T-helper 2 cell treated with Interferon-gamma antibody and Interleukin-4, amounts not matched to agents 5 μg/mL and 100 μg/mL, for 36 hours (primary cell): ENCODE data around the gene SYT3.
"Not testable (repeated sequence)": the region's sequence is repeated elsewhere in the genome, so short reads cannot be mapped to it uniquely, and the experiment has no call there.

Source experiments
- DNase-seq: peaks from one replicate; pipeline ENCODE4 v3.0.0; 2021; ENCODE audit warnings: low spot score
- H3K27ac Mint-ChIP-seq: one replicate; pipeline ENCODE4 v1.8.0; 2021; ENCODE audit warnings: mild to moderate bottlenecking, mixed read lengths
- H3K27me3 Mint-ChIP-seq: one replicate; pipeline ENCODE4 v1.8.0; 2021; ENCODE audit warnings: low read depth, mixed read lengths
- H3K36me3 Mint-ChIP-seq: one replicate; pipeline ENCODE4 v1.8.0; 2021; ENCODE audit warnings: low read depth, mixed read lengths
- H3K4me1 Mint-ChIP-seq: one replicate; pipeline ENCODE4 v1.8.0; 2021; ENCODE audit warnings: low read depth, mixed read lengths
- H3K4me3 Mint-ChIP-seq: one replicate; pipeline ENCODE4 v1.8.0; 2022; ENCODE audit warnings: mild to moderate bottlenecking, moderate library complexity, mixed read lengths
- H3K9me3 Mint-ChIP-seq: one replicate; pipeline ENCODE4 v1.8.0; 2021; ENCODE audit warnings: mixed read lengths

The SYT3 gene

GRCh38 chr19:50633973-50634372, 5.7 kb downstream of the SYT3 start:
- Mint-ChIP-seq H3K27ac (no peak overlapping the region), H3K4me3 (no peak overlapping the region), H3K4me1 (no peaks in the 10 kb centered on the region), H3K36me3 (no peaks in the 10 kb centered on the region), H3K9me3 (peaks cover 17% of the 10 kb centered on the region), H3K27me3 (peaks cover 24% of the 10 kb centered on the region)
- DNase-seq = no peak

GRCh38 chr19:50633359-50633758, 6.3 kb downstream of the SYT3 start:
- H3K9me3 Mint-ChIP-seq = peaks cover 17% of the 10 kb centered on the region
- H3K27me3 Mint-ChIP-seq = peaks cover 18% of the 10 kb centered on the region
- no peak overlapping the region for H3K4me3 Mint-ChIP-seq
- H3K4me1 Mint-ChIP-seq = no peaks in the 10 kb centered on the region
- no peaks in the 10 kb centered on the region for H3K36me3 Mint-ChIP-seq
- no peak overlapping the region for H3K27ac Mint-ChIP-seq
- no peak for DNase-seq

DNA sequence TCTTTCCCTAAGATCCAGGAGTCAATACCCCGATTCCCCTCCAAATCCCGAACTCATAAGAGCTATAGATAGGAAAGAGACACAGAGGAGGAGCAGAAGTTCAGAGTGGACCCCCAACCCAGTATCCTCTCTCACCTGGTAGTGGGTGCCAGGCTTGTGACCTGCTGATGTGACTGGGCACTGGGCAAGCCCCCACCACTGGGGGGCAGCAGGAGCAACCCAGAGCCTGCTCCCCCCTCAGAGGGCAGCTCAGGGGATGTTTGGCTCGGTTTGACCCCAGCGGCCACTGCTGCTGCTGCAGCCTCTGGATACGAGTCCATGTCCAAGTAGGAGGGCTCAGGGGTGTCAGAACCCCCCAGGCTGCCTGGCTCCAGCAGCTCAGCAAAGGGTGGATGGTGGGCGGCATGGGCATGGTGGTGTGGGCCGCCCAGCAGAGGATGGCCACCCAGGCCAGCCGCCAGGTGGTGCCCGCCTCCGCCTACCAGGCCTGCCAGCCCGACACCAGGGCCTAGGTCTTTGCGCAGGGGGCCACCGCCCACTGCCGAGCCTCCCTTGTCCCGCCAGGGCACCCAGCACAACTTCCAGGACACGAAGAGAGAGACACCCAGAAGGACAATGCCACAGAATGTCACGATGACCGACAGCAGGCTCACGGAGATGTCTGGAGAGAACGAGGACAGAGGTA, 7.4 kb downstream of the SYT3 start:
- DNase-seq = no peak
- Mint-ChIP-seq H3K4me1 (no peaks in the 10 kb centered on the region), H3K36me3 (no peaks in the 10 kb centered on the region), H3K27ac (no peak overlapping the region), H3K9me3 (peaks cover 17% of the 10 kb centered on the region), H3K27me3 (peaks cover 8% of the 10 kb centered on the region), H3K4me3 (no peak overlapping the region)

GRCh38 chr19:50629801-50630200, 9.9 kb downstream of the SYT3 start:
- no peaks in the 10 kb centered on the region for H3K36me3 Mint-ChIP-seq

GRCh38 chr19:50629194-50629593, 10.5 kb downstream of the SYT3 start:
- Mint-ChIP-seq H3K36me3 (no peaks in the 10 kb centered on the region), H3K27ac (no peak overlapping the region), H3K27me3 (no peaks in the 10 kb centered on the region), H3K4me3 (no peak overlapping the region), H3K9me3 (peaks cover 11% of the 10 kb centered on the region), H3K4me1 (no peaks in the 10 kb centered on the region)
- DNase-seq = no peak

More at GRCh38 chr19:50629801-50630200, 9.9 kb downstream of the SYT3 start:
- Mint-ChIP-seq H3K9me3 (peaks cover 12% of the 10 kb centered on the region), H3K4me1 (no peaks in the 10 kb centered on the region), H3K27ac (no peak overlapping the region), H3K4me3 (no peak overlapping the region), H3K27me3 (no peaks in the 10 kb centered on the region)
- DNase-seq = no peak

DNA sequence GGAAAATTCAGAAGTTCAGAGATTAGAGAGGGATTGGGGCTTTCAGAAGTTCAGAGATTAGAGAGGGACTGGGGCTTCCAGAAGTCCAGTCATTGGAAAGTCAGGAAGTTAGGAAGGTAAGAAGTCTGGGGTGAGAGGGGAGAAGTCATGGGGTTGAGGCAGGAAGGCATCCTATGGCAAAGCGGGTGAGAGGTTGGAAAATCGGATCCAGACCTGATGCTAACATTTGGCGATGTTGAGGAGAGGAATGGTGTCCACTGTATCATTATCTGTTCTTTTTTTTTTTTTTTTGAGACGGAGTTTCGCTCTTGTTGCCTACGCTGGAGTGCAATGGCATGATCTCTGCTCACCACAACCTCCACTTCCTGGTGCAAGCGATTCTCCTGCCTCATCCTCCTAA, 11.1 kb downstream of the SYT3 start:
- no peak for DNase-seq
- Mint-ChIP-seq H3K27me3 (no peaks in the 10 kb centered on the region), H3K4me1 (no peaks in the 10 kb centered on the region), H3K9me3 (peaks cover 6% of the 10 kb centered on the region), H3K27ac (no peak overlapping the region), H3K36me3 (no peaks in the 10 kb centered on the region), H3K4me3 (no peak overlapping the region)

- Mint-ChIP-seq H3K9me3 (peaks cover 2% of the 10 kb centered on the region), H3K27ac (no peak overlapping the region), H3K36me3 (no peaks in the 10 kb centered on the region), H3K4me1 (no peaks in the 10 kb centered on the region), H3K27me3 (no peaks in the 10 kb centered on the region), H3K4me3 (no peak overlapping the region)
- no peak for DNase-seq
These were observed 11.5 kb downstream of the SYT3 start for GRCh38 chr19:50628146-50628545.

DNA sequence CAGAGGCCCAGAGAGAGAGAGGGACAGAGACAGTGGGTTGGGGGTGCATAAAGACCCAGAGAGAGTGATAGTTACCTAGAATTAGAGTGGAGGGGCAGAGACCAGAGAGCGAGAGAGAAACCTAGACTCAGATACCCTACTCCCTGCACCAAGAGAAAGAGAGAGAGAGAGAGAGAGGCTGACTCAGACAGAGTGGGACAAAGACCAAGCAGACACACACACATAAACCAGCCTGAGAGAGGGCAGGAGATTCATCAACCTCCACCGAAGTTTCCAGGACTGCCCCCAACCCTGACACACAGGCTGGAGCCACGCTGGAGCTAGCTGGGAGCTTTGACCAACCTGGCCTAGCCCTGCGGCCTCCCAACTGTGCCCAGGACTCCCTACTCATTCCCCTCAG, 12.9 kb downstream of the SYT3 start:
- H3K9me3 Mint-ChIP-seq = no peaks in the 10 kb centered on the region
- no peak overlapping the region for H3K27ac Mint-ChIP-seq
- no peak overlapping the region for H3K4me3 Mint-ChIP-seq
- H3K36me3 Mint-ChIP-seq = no peaks in the 10 kb centered on the region
- H3K27me3 Mint-ChIP-seq = no peaks in the 10 kb centered on the region
- no peaks in the 10 kb centered on the region for H3K4me1 Mint-ChIP-seq
- DNase-seq = no peak

DNA sequence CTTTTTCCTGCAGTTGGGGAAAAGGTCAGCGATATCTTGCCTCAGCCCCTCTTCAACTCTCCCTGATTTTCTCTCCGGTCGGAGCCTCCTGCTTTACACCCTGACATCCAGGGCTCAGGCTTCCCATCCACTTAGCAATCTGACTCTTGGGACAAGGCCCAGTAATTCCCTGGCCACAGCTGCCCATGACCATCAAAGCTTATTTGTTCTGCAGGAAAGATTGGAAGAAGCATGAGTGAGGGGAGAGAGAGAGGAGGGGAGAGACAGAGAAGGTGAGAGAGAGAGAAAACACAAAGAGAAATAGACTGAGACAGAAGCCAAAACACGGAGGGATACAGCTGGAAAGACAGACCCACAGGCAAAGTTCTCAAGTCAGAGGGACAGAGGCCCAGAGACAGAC, 13.7 kb downstream of the SYT3 start:
- Mint-ChIP-seq H3K27ac (no peak overlapping the region), H3K27me3 (no peaks in the 10 kb centered on the region), H3K4me3 (no peak overlapping the region), H3K4me1 (no peaks in the 10 kb centered on the region), H3K9me3 (no peaks in the 10 kb centered on the region), H3K36me3 (no peaks in the 10 kb centered on the region)
- DNase-seq = no peak

GRCh38 chr19:50624949-50625600, 14.6 kb downstream of the SYT3 start:
- Mint-ChIP-seq H3K27me3 (no peaks in the 10 kb centered on the region), H3K9me3 (no peaks in the 10 kb centered on the region), H3K27ac (no peak overlapping the region), H3K36me3 (no peaks in the 10 kb centered on the region), H3K4me3 (no peak overlapping the region), H3K4me1 (no peaks in the 10 kb centered on the region)
- DNase-seq = no peak

GRCh38 chr19:50620394-50620906, 19.2 kb downstream of the SYT3 start:
- not testable (repeated sequence) for H3K4me3 Mint-ChIP-seq, H3K27ac Mint-ChIP-seq, H3K4me1 Mint-ChIP-seq, H3K36me3 Mint-ChIP-seq, H3K9me3 Mint-ChIP-seq, DNase-seq, H3K27me3 Mint-ChIP-seq

DNA sequence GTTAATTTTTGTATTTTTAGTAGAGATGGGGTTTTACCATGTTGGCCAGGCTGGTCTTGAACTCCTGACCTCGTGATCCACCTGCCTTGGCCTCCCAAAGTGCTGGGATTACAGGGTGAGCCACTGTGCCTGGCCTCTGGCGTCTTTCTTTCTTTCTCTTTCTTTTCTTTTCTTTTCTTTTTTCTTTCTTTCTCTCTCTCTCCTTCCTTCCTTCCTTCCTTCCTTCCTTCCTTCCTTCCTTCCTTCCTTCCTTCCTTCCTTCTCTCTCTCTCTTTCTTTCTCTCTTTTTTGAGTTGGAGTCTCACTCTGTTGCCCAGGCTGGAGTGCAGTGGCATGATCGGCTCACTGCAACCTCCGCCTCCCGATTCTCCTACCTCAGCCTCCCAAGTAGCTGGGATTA, 20.5 kb downstream of the SYT3 start:
- H3K9me3 Mint-ChIP-seq, H3K4me3 Mint-ChIP-seq, H3K27ac Mint-ChIP-seq, H3K27me3 Mint-ChIP-seq, DNase-seq, H3K4me1 Mint-ChIP-seq, H3K36me3 Mint-ChIP-seq: not testable (repeated sequence)

DNA sequence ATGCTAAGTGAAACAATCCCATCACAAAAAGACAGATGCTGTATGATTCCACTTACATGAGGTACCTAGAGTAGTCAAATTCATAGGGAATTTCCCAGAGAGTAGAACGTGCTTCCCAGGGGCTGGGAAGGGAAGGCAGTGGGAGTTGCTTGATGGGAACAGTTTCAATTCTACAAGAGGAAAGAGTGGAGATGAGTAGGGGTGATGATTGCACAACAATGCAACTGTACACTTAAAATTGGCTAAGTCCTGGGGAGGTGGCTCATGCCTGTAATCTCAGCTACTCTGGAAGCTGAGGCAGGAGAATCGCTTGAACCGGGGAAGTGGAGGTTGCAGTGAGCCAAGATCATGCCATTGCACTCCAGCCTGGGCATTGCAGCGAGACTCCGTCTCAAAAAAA, 21.3 kb downstream of the SYT3 start:
- not testable (repeated sequence) for H3K36me3 Mint-ChIP-seq, H3K27me3 Mint-ChIP-seq, H3K9me3 Mint-ChIP-seq, DNase-seq, H3K4me1 Mint-ChIP-seq, H3K4me3 Mint-ChIP-seq, H3K27ac Mint-ChIP-seq

GRCh38 chr19:50612504-50613404, 26.9 kb downstream of the SYT3 start:
- H3K9me3 Mint-ChIP-seq, H3K4me3 Mint-ChIP-seq, H3K4me1 Mint-ChIP-seq, H3K27ac Mint-ChIP-seq, DNase-seq, H3K36me3 Mint-ChIP-seq, H3K27me3 Mint-ChIP-seq: not testable (repeated sequence)
